B cell (primary cell): ENCODE measurements around the gene CFAP77.

Source experiments
- EZH2 ChIP-seq: IDR thresholded peaks from 2 replicates; pipeline ENCODE4 v1.6.1; 2012; ENCODE audit warnings: borderline replicate concordance, low read depth, mild to moderate bottlenecking, moderate library complexity, low read length; ENCODE audit not compliant: insufficient read depth, poor library complexity, severe bottlenecking
- TF ChIP-seq, protein P1 (sequence below): fragments of 200-600 bp; IDR thresholded peaks from one replicate; pipeline ENCODE4 v1.8.0; 2022; ENCODE audit warnings: antibody characterized with exemption, mild to moderate bottlenecking

DNA sequence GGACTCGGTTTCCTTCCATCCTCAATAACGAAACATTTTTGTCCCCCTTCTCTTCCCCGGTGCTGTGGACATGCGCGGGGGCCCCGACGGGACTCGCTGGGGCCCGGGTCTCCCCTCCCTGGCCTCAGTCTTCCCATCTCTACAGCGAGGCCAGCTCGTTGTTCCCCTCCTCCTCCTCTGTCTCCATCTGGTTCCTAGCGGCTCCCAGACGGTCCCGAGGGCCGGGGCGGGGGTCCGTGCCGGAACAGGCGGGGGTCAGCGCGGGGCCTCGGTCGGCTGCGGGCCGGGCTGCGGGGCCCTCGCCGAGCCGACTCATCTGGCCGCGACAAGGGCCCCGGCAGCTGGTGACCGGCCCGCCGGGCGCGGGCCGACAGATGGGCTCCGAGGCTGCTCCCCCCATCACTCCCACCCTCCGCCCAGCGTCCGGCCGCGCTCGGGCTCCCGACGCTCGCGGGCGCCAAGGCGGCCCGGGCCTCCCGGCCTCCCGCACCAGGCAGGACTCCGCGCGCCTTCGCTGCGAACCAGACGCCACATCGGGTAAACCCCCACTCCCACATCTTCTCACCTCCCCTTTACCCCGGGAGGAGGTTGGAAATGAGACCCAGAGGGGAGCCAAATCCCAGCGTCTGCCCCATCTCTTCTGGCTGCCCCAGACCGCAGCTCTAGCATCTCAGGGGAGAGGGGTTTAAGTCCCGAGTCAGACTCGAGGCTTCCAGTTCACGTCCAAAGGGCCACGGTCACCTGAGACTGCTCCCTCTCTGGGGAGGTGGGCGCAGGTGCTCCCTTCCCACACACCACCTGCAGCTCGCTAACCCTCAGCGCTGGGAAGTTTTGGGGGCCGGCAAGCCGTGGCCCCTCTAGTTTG, 180.5 kb downstream of the CFAP77 start:
- no peak for TF ChIP-seq EZH2
- TF ChIP-seq, protein P1, sequence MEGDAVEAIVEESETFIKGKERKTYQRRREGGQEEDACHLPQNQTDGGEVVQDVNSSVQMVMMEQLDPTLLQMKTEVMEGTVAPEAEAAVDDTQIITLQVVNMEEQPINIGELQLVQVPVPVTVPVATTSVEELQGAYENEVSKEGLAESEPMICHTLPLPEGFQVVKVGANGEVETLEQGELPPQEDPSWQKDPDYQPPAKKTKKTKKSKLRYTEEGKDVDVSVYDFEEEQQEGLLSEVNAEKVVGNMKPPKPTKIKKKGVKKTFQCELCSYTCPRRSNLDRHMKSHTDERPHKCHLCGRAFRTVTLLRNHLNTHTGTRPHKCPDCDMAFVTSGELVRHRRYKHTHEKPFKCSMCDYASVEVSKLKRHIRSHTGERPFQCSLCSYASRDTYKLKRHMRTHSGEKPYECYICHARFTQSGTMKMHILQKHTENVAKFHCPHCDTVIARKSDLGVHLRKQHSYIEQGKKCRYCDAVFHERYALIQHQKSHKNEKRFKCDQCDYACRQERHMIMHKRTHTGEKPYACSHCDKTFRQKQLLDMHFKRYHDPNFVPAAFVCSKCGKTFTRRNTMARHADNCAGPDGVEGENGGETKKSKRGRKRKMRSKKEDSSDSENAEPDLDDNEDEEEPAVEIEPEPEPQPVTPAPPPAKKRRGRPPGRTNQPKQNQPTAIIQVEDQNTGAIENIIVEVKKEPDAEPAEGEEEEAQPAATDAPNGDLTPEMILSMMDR = no peak
